ENCODE data around the gene GPX8.
A peak's percentile ranks its signal among the peaks of the same experiment; 100 is the strongest.

GPX8 gene

GRCh38 chr5:55205001-55205400 is 45.0 kb downstream of the GPX8 start:
- no peak overlapping the region for H3K27ac ChIP-seq (ENCODE audit: low read length, poor library complexity, severe bottlenecking)
- H2AFZ ChIP-seq (ENCODE audit: low read depth, low read length) = no peak overlapping the region
- no peak overlapping the region for H2BK12ac ChIP-seq (ENCODE audit: low read length in 2 of 2)
- no peak overlapping the region for H4K8ac ChIP-seq (ENCODE audit: low read length)
- H3K9me3 ChIP-seq (ENCODE audit: control insufficient read depth, low read length) = no peaks in the 10 kb centered on the region
- H2AK5ac ChIP-seq (ENCODE audit: low read length, severe bottlenecking) = no peak overlapping the region
- H3K79me1 ChIP-seq (replicated peaks; ENCODE audit: low read length, poor library complexity, severe bottlenecking) = no peaks in the 10 kb centered on the region
- DNase-seq = no peak
- no peak overlapping the region for H3K14ac ChIP-seq (ENCODE audit: low read length in 2 of 2)
- no peak overlapping the region for H3K18ac ChIP-seq (ENCODE audit: low read depth in 1 of 2, low read length in 2 of 2)
- no peak overlapping the region for H2BK120ac ChIP-seq (ENCODE audit: low read depth, low read length)
- H3K36me3 ChIP-seq (ENCODE audit: control insufficient read depth in 1 of 2, insufficient read depth in 2 of 2, low read depth in 1 of 2, low read length in 2 of 2) = no peaks in the 10 kb centered on the region
- no peak overlapping the region for H3K4ac ChIP-seq (ENCODE audit: low read depth in 1 of 2, low read length in 2 of 2)
- no peak overlapping the region for H2BK5ac ChIP-seq (ENCODE audit: low read depth, low read length, poor library complexity, severe bottlenecking)
- H3K23ac ChIP-seq (ENCODE audit: low read length in 2 of 2) = no peak overlapping the region
- no peak overlapping the region for H3K4me2 ChIP-seq (ENCODE audit: low read length, poor library complexity, severe bottlenecking)
- no peak overlapping the region for H2BK15ac ChIP-seq (ENCODE audit: low read depth, poor library complexity, severe bottlenecking)
- H3K9ac ChIP-seq (ENCODE audit: low read length) = no peak overlapping the region
- WGBS = 98% methylated on average over 2 of the region's 2 CpGs
- H3K27me3 ChIP-seq (ENCODE audit: control insufficient read depth in 1 of 2, insufficient read depth in 1 of 2, low read length in 2 of 2) = peaks cover 10 to 14% of the 10 kb centered on the region in 2 experiments
- no peak overlapping the region for H3K4me3 ChIP-seq (ENCODE audit: insufficient read depth in 1 of 2, low read depth in 1 of 2, low read length in 2 of 2)
- H3K4me1 ChIP-seq (ENCODE audit: control insufficient read depth, insufficient read depth, low read depth, low read length) = no peaks in the 10 kb centered on the region
- no peak overlapping the region for H4K91ac ChIP-seq (ENCODE audit: low read length)

- no peak overlapping the region for H3K4me2 ChIP-seq (ENCODE audit: low read length, poor library complexity, severe bottlenecking)
- H3K9ac ChIP-seq (ENCODE audit: low read length) = no peak overlapping the region
- WGBS = 50% methylated on average over 1 of the region's 2 CpGs
Observed at GRCh38 chr5:55211184-55211874, 51.4 kb downstream of the GPX8 start.

More at GRCh38 chr5:55211184-55211874, 51.4 kb downstream of the GPX8 start:
- Histone ChIP-seq H2BK5ac (ENCODE audit: low read depth, low read length, poor library complexity, severe bottlenecking) (no peak overlapping the region), H2BK15ac (ENCODE audit: low read depth, poor library complexity, severe bottlenecking) (no peak overlapping the region), H3K9me3 (ENCODE audit: control insufficient read depth, low read length) (no peaks in the 10 kb centered on the region), H3K36me3 (ENCODE audit: control insufficient read depth in 1 of 2, insufficient read depth in 2 of 2, low read depth in 1 of 2, low read length in 2 of 2) (no peaks in the 10 kb centered on the region), H3K27me3 (ENCODE audit: control insufficient read depth in 1 of 2, insufficient read depth in 1 of 2, low read length in 2 of 2) (peaks cover 10 to 11% of the 10 kb centered on the region in 2 experiments), H3K4ac (ENCODE audit: low read depth in 1 of 2, low read length in 2 of 2) (no peak overlapping the region), H4K8ac (ENCODE audit: low read length) (no peak overlapping the region), H2BK12ac (ENCODE audit: low read length in 2 of 2) (no peak overlapping the region), H4K91ac (ENCODE audit: low read length) (no peak overlapping the region), H2BK120ac (ENCODE audit: low read depth, low read length) (no peak overlapping the region), H3K14ac (ENCODE audit: low read length in 2 of 2) (no peak overlapping the region), H3K18ac (ENCODE audit: low read depth in 1 of 2, low read length in 2 of 2) (no peak overlapping the region), H3K4me1 (ENCODE audit: control insufficient read depth, insufficient read depth, low read depth, low read length) (no peaks in the 10 kb centered on the region), H2AFZ (ENCODE audit: low read depth, low read length) (no peak overlapping the region), H3K79me1 (replicated peaks; ENCODE audit: low read length, poor library complexity, severe bottlenecking) (no peaks in the 10 kb centered on the region), H3K23ac (ENCODE audit: low read length in 2 of 2) (no peak overlapping the region), H2AK5ac (ENCODE audit: low read length, severe bottlenecking) (no peak overlapping the region), H3K27ac (ENCODE audit: low read length, poor library complexity, severe bottlenecking) (no peak overlapping the region), H3K4me3 (ENCODE audit: insufficient read depth in 1 of 2, low read depth in 1 of 2, low read length in 2 of 2) (no peak overlapping the region)
- DNase-seq = no peak

Small RNA genes within 50 kb of the gene (small RNA-seq; reads per million reads assigned to genes)
- gene MIR449A (ENCODE audit: low read depth) (4.9 reads per million, percentile 53 among the genes with 10 or more reads in this experiment), gene MIR449B (ENCODE audit: low read depth) (1.4 reads per million), gene MIR449C (ENCODE audit: low read depth) (15.2 reads per million, percentile 84 among the genes with 10 or more reads in this experiment)

Measured in mesenchymal stem cell (in vitro differentiated cells and primary cell).